ENCODE data around the gene COG8. TPM values are rescaled to one million over a fixed set of nuclear protein-coding genes. Genes with fewer than 3 reads are reported as not detected.

The COG8 gene
- total and polyA plus RNA-seq, 2 of the 8 experiments (the other 6 are each of a cell fraction or from before 2014, with no cell fraction given) = 49.1 to 55.6 TPM

GRCh38 chr16:69302301-69302700 is 37.1 kb downstream of the COG8 start (continued):
- TF ChIP-seq, protein P1, sequence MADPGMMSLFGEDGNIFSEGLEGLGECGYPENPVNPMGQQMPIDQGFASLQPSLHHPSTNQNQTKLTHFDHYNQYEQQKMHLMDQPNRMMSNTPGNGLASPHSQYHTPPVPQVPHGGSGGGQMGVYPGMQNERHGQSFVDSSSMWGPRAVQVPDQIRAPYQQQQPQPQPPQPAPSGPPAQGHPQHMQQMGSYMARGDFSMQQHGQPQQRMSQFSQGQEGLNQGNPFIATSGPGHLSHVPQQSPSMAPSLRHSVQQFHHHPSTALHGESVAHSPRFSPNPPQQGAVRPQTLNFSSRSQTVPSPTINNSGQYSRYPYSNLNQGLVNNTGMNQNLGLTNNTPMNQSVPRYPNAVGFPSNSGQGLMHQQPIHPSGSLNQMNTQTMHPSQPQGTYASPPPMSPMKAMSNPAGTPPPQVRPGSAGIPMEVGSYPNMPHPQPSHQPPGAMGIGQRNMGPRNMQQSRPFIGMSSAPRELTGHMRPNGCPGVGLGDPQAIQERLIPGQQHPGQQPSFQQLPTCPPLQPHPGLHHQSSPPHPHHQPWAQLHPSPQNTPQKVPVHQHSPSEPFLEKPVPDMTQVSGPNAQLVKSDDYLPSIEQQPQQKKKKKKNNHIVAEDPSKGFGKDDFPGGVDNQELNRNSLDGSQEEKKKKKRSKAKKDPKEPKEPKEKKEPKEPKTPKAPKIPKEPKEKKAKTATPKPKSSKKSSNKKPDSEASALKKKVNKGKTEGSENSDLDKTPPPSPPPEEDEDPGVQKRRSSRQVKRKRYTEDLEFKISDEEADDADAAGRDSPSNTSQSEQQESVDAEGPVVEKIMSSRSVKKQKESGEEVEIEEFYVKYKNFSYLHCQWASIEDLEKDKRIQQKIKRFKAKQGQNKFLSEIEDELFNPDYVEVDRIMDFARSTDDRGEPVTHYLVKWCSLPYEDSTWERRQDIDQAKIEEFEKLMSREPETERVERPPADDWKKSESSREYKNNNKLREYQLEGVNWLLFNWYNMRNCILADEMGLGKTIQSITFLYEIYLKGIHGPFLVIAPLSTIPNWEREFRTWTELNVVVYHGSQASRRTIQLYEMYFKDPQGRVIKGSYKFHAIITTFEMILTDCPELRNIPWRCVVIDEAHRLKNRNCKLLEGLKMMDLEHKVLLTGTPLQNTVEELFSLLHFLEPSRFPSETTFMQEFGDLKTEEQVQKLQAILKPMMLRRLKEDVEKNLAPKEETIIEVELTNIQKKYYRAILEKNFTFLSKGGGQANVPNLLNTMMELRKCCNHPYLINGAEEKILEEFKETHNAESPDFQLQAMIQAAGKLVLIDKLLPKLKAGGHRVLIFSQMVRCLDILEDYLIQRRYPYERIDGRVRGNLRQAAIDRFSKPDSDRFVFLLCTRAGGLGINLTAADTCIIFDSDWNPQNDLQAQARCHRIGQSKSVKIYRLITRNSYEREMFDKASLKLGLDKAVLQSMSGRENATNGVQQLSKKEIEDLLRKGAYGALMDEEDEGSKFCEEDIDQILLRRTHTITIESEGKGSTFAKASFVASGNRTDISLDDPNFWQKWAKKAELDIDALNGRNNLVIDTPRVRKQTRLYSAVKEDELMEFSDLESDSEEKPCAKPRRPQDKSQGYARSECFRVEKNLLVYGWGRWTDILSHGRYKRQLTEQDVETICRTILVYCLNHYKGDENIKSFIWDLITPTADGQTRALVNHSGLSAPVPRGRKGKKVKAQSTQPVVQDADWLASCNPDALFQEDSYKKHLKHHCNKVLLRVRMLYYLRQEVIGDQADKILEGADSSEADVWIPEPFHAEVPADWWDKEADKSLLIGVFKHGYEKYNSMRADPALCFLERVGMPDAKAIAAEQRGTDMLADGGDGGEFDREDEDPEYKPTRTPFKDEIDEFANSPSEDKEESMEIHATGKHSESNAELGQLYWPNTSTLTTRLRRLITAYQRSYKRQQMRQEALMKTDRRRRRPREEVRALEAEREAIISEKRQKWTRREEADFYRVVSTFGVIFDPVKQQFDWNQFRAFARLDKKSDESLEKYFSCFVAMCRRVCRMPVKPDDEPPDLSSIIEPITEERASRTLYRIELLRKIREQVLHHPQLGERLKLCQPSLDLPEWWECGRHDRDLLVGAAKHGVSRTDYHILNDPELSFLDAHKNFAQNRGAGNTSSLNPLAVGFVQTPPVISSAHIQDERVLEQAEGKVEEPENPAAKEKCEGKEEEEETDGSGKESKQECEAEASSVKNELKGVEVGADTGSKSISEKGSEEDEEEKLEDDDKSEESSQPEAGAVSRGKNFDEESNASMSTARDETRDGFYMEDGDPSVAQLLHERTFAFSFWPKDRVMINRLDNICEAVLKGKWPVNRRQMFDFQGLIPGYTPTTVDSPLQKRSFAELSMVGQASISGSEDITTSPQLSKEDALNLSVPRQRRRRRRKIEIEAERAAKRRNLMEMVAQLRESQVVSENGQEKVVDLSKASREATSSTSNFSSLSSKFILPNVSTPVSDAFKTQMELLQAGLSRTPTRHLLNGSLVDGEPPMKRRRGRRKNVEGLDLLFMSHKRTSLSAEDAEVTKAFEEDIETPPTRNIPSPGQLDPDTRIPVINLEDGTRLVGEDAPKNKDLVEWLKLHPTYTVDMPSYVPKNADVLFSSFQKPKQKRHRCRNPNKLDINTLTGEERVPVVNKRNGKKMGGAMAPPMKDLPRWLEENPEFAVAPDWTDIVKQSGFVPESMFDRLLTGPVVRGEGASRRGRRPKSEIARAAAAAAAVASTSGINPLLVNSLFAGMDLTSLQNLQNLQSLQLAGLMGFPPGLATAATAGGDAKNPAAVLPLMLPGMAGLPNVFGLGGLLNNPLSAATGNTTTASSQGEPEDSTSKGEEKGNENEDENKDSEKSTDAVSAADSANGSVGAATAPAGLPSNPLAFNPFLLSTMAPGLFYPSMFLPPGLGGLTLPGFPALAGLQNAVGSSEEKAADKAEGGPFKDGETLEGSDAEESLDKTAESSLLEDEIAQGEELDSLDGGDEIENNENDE (IDR thresholded peaks at IDR 0.05; ENCODE audit: insufficient replicate concordance, low read length) = no peak
- TF ChIP-seq CTCF (IDR thresholded peaks at IDR 0.05; ENCODE audit: control extremely low read depth in 1 of 3, insufficient read depth in 1 of 3, low read depth in 1 of 3, low read length in 3 of 3) = no peak
- TF ChIP-seq JUND (IDR thresholded peaks at IDR 0.05; ENCODE audit: low read length) = no peak
- no peak for TF ChIP-seq TCF12 (IDR thresholded peaks at IDR 0.05; ENCODE audit: low read depth, low read length)
